ENCODE results near the gene SRSF2. TPM values are rescaled to one million over a fixed set of nuclear protein-coding genes. Genes with fewer than 3 reads are reported as not detected.

SRSF2 gene
- total and polyA plus RNA-seq, 9 of the 15 experiments (the other 6 are each of a cell fraction or from before 2014, with no cell fraction given) = 161 to 583 (median 393) TPM

DNA sequence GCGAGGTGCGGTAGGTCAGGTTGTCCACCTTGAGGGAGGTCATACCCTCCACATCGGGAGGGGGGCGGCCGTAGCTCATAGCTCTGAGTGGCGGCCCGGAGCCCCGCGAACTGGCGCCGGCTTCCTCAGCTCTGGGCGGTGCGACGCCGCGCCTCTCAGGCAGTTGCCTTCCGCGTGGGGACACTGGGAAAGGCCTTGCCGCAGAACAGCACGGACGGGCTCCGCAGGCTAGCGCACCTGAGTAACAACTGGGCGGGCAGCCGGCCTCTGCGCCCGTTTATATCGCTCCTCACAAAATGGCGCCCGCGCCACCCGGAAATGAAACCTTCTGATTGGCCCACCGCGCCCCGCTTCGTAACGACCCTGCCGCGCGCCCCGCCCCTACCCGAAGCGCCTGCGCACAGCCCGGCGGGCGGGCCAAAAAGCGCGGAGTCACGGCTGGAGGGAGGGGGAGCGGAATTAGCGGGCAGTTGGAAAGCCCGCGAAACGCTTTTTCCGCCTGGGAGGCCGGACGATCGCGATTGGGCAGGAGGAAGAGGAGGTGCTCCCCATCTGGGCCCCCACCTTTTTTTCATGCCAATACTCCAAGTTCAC, at the start of gene SRSF2 (continued):
- TF ChIP-seq BMI1 (IDR thresholded peaks at IDR 0.05; ENCODE audit: low read length) = no peak
- no peak for TF ChIP-seq ZNF785 (CRISPR knock-in tag; IDR thresholded peaks at IDR 0.05)
- no peak for TF ChIP-seq DACH1 (IDR thresholded peaks at IDR 0.05; ENCODE audit: partially characterized antibody)
- TF ChIP-seq THAP12 (CRISPR knock-in tag; IDR thresholded peaks at IDR 0.05) = peak; percentile 95
- TF ChIP-seq GATAD2B (IDR thresholded peaks at IDR 0.05; ENCODE audit: borderline replicate concordance) = no peak
- 0 out of 2 replicates have a peak, but pooled peaks have one; percentile 59 for TF ChIP-seq ZNF217 (CRISPR knock-in tag; IDR thresholded peaks at IDR 0.05)
- TF ChIP-seq CBX8 (IDR thresholded peaks at IDR 0.05; ENCODE audit: borderline replicate concordance, extremely low read depth, low read depth, low read length, poor library complexity, severe bottlenecking) = no peak
- no peak for TF ChIP-seq DIDO1 (tag; IDR thresholded peaks at IDR 0.05; ENCODE audit: low read depth)
- TF ChIP-seq BCL6 (CRISPR knock-in tag; IDR thresholded peaks at IDR 0.05) = no peak
- no peak for TF ChIP-seq BACH1 (tag; IDR thresholded peaks at IDR 0.05)
- TF ChIP-seq JUND (IDR thresholded peaks at IDR 0.05; ENCODE audit: borderline replicate concordance, low read depth, low read length) = no peak
- no peak; the same call in 2 of the 3 replicates for TF ChIP-seq JUND (tag; IDR thresholded peaks at IDR 0.05; ENCODE audit: borderline replicate concordance, low read depth, low read length)
- TF ChIP-seq ERF (CRISPR knock-in tag; IDR thresholded peaks at IDR 0.05) = no peak
- TF ChIP-seq ZNF512 (tag; IDR thresholded peaks at IDR 0.05) = no peak
- TF ChIP-seq CBFA2T3 (IDR thresholded peaks at IDR 0.05) = no peak
- TF ChIP-seq AFF4 (CRISPR knock-in tag; IDR thresholded peaks at IDR 0.05) = peak; percentile 99
- peak; percentile 29 for TF ChIP-seq ZNF431 (CRISPR knock-in tag; IDR thresholded peaks at IDR 0.05)
- TF ChIP-seq BRD9 (IDR thresholded peaks at IDR 0.05; ENCODE audit: low read depth, partially characterized antibody) = peak; percentile 28
- no peak for TF ChIP-seq STAT5B (CRISPR knock-in tag; IDR thresholded peaks at IDR 0.05)
- TF ChIP-seq MYBL2 (IDR thresholded peaks at IDR 0.05; ENCODE audit: low read depth) = peak; percentile 92
- TF ChIP-seq MYBL2 (CRISPR knock-in tag; IDR thresholded peaks at IDR 0.05; ENCODE audit: borderline replicate concordance) = no peak
- TF ChIP-seq CEBPB (tag; IDR thresholded peaks at IDR 0.05) = no peak
- no peak for TF ChIP-seq RBM25 (IDR thresholded peaks at IDR 0.05; ENCODE audit: low read depth, low read length, severe bottlenecking)

Measured in K562 (cell line).